ENCODE results near the gene SH2D3A.

Gene SH2D3A

DNA sequence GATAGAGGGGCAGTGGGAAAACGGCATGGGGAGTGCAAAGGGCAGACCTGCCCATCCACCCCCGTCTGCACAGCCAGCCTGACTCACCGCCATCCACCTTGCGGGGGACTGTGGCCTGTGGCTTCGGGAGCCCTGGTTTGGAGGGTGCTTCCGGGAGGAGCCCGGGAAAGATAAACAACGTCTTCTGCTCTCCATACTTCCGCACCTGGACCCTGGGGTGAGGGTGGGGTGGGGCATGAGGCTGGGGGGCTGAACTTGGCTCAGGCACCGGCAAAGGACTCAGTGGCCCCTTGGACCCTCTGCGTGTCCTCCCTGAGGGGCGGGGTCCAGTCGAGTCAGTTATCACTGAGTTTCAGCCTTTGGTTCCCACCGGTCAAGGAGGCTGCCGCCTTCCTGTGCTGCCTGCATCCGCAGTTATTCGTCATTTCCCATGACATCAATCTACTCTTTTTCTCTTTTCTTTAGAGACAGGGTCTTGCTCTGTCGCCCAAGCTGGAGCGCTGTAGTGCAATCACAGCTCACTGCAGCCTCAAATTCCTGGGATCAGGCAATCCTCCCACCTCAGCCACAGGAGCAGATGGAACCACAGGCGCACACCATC, 33.0 kb downstream of the SH2D3A start:
- Histone ChIP-seq H3K4me1 (ENCODE audit: insufficient read depth, low read length, severe bottlenecking) (peaks cover 28% of the 10 kb centered on the region), H3K36me3 (ENCODE audit: insufficient read depth, low read length) (no peaks in the 10 kb centered on the region; the same call in 1 of the 2 replicates), H3K9me2 (ENCODE audit: low read depth, low read length) (no peaks in the 10 kb centered on the region), H3K4me2 (ENCODE audit: low read length) (no peak overlapping the region), H3K27ac (ENCODE audit: low read depth, low read length, poor library complexity, severe bottlenecking) (no peak overlapping the region), H3K79me2 (ENCODE audit: insufficient read depth, low read length) (no peaks in the 10 kb centered on the region), H2AFZ (ENCODE audit: low read length) (no peak overlapping the region), H3F3A (ENCODE audit: insufficient read depth, low read length) (peaks cover 7% of the 10 kb centered on the region; the same call in 1 of the 2 replicates), H3K4me3 (ENCODE audit: low read depth, low read length, poor library complexity, severe bottlenecking) (no peak overlapping the region), H3K27me3 (ENCODE audit: insufficient read depth, low read length) (no peaks in the 10 kb centered on the region), H3K9me3 (ENCODE audit: low read length) (no peaks in the 10 kb centered on the region), H3K9ac (ENCODE audit: low read length) (no peak overlapping the region), H4K20me1 (ENCODE audit: insufficient read depth, low read length) (no peaks in the 10 kb centered on the region)
- no peak for TF ChIP-seq CTCF (IDR thresholded peaks at IDR 0.05; ENCODE audit: low read length)
- TF ChIP-seq EZH2 (IDR thresholded peaks at IDR 0.05; ENCODE audit: borderline replicate concordance, low read length): no peak

GRCh38 chr19:6733338-6734095, 33.7 kb downstream of the SH2D3A start:
- Histone ChIP-seq H3K9me2 (ENCODE audit: low read depth, low read length) (no peaks in the 10 kb centered on the region), H3K27ac (ENCODE audit: low read depth, low read length, poor library complexity, severe bottlenecking) (no peak overlapping the region), H3K4me3 (ENCODE audit: low read depth, low read length, poor library complexity, severe bottlenecking) (no peak overlapping the region), H3K9me3 (ENCODE audit: low read length) (no peaks in the 10 kb centered on the region), H4K20me1 (ENCODE audit: insufficient read depth, low read length) (no peaks in the 10 kb centered on the region), H3K4me2 (ENCODE audit: low read length) (no peak overlapping the region), H3K9ac (ENCODE audit: low read length) (no peak overlapping the region), H3K36me3 (ENCODE audit: insufficient read depth, low read length) (no peaks in the 10 kb centered on the region; the same call in 1 of the 2 replicates), H2AFZ (ENCODE audit: low read length) (no peak overlapping the region), H3K4me1 (ENCODE audit: insufficient read depth, low read length, severe bottlenecking) (peaks cover 25% of the 10 kb centered on the region), H3F3A (ENCODE audit: insufficient read depth, low read length) (peaks cover 4% of the 10 kb centered on the region; the same call in 1 of the 2 replicates), H3K79me2 (ENCODE audit: insufficient read depth, low read length) (no peaks in the 10 kb centered on the region), H3K27me3 (ENCODE audit: insufficient read depth, low read length) (no peaks in the 10 kb centered on the region)
- TF ChIP-seq CTCF (IDR thresholded peaks at IDR 0.05; ENCODE audit: low read length) (peak; percentile 60), EZH2 (IDR thresholded peaks at IDR 0.05; ENCODE audit: borderline replicate concordance, low read length) (no peak)

- H3K27ac ChIP-seq (ENCODE audit: low read depth, low read length, poor library complexity, severe bottlenecking): no peak overlapping the region
- no peak overlapping the region for H3K4me2 ChIP-seq (ENCODE audit: low read length)
- no peak overlapping the region for H3K4me3 ChIP-seq (ENCODE audit: low read depth, low read length, poor library complexity, severe bottlenecking)
- H3K9ac ChIP-seq (ENCODE audit: low read length): no peak overlapping the region
- TF ChIP-seq EZH2 (IDR thresholded peaks at IDR 0.05; ENCODE audit: borderline replicate concordance, low read length): no peak
- no peak for TF ChIP-seq CTCF (IDR thresholded peaks at IDR 0.05; ENCODE audit: low read length)
- no peaks in the 10 kb centered on the region for H3K9me3 ChIP-seq (ENCODE audit: low read length)
- H3K9me2 ChIP-seq (ENCODE audit: low read depth, low read length): no peaks in the 10 kb centered on the region
- no peaks in the 10 kb centered on the region for H3F3A ChIP-seq (ENCODE audit: insufficient read depth, low read length)
- H4K20me1 ChIP-seq (ENCODE audit: insufficient read depth, low read length): no peaks in the 10 kb centered on the region
- H3K4me1 ChIP-seq (ENCODE audit: insufficient read depth, low read length, severe bottlenecking): peaks cover 25% of the 10 kb centered on the region
- no peaks in the 10 kb centered on the region; the same call in 1 of the 2 replicates for H3K36me3 ChIP-seq (ENCODE audit: insufficient read depth, low read length)
- no peak overlapping the region for H2AFZ ChIP-seq (ENCODE audit: low read length)
- no peaks in the 10 kb centered on the region for H3K79me2 ChIP-seq (ENCODE audit: insufficient read depth, low read length)
- H3K27me3 ChIP-seq (ENCODE audit: insufficient read depth, low read length): no peaks in the 10 kb centered on the region
Observed at GRCh38 chr19:6732803-6733337, 34.4 kb downstream of the SH2D3A start.
